ENCODE data around the gene GCHFR.
A peak's percentile ranks its signal among the peaks of the same experiment; 100 is the strongest.

Gene GCHFR

GRCh38 chr15:40773496-40773895, 9.6 kb downstream of the GCHFR start:
- in situ Hi-C loops (cut with MboI; ENCODE audit: low pct_unique_long_range_greater_than_20kb, low sequenced_read_pairs): no loop called here
- no peak for DNase-seq

GRCh38 chr15:40773902-40774301, 10.0 kb downstream of the GCHFR start:
- in situ Hi-C loops (cut with MboI; ENCODE audit: low pct_unique_long_range_greater_than_20kb, low sequenced_read_pairs): no loop called here

GRCh38 chr15:40775007-40775406, 11.1 kb downstream of the GCHFR start:
- DNase-seq: no peak
- in situ Hi-C loops (cut with MboI; ENCODE audit: low pct_unique_long_range_greater_than_20kb, low sequenced_read_pairs): no loop called here

More at GRCh38 chr15:40773902-40774301, 10.0 kb downstream of the GCHFR start:
- no peak for DNase-seq

- in situ Hi-C loops (cut with MboI; ENCODE audit: low pct_unique_long_range_greater_than_20kb, low sequenced_read_pairs): no loop called here
- no peak for DNase-seq
These were observed 12.1 kb downstream of the GCHFR start for GRCh38 chr15:40775740-40776536.

GRCh38 chr15:40776537-40777141, 12.8 kb downstream of the GCHFR start:
- in situ Hi-C loops (cut with MboI; ENCODE audit: low pct_unique_long_range_greater_than_20kb, low sequenced_read_pairs): no loop called here
- no peak for DNase-seq

GRCh38 chr15:40782609-40783227, 18.9 kb downstream of the GCHFR start:
- in situ Hi-C loops (cut with MboI; ENCODE audit: low pct_unique_long_range_greater_than_20kb, low sequenced_read_pairs): no loop called here
- DNase-seq: peak; percentile 71

- in situ Hi-C loops (cut with MboI; ENCODE audit: low pct_unique_long_range_greater_than_20kb, low sequenced_read_pairs): no loop called here
- DNase-seq: no peak
These were observed 21.3 kb downstream of the GCHFR start for GRCh38 chr15:40785164-40785563.

- in situ Hi-C loops (cut with MboI; ENCODE audit: low pct_unique_long_range_greater_than_20kb, low sequenced_read_pairs): no loop called here
- DNase-seq: no peak
These were observed 21.9 kb downstream of the GCHFR start for GRCh38 chr15:40785814-40786213.

- DNase-seq: peak; percentile 88
- in situ Hi-C loops (cut with MboI; ENCODE audit: low pct_unique_long_range_greater_than_20kb, low sequenced_read_pairs): no loop called here
These were observed 23.5 kb downstream of the GCHFR start for GRCh38 chr15:40787344-40787841.

- no peak for DNase-seq
- in situ Hi-C loops (cut with MboI; ENCODE audit: low pct_unique_long_range_greater_than_20kb, low sequenced_read_pairs): no loop called here
These were observed 24.1 kb downstream of the GCHFR start for GRCh38 chr15:40787991-40788390.

- in situ Hi-C loops (cut with MboI; ENCODE audit: low pct_unique_long_range_greater_than_20kb, low sequenced_read_pairs): no loop called here
These were observed 25.3 kb downstream of the GCHFR start for GRCh38 chr15:40789119-40789518.

GRCh38 chr15:40789999-40790398, 26.1 kb downstream of the GCHFR start:
- in situ Hi-C loops (cut with MboI; ENCODE audit: low pct_unique_long_range_greater_than_20kb, low sequenced_read_pairs): no loop called here
- DNase-seq: no peak

More at GRCh38 chr15:40789119-40789518, 25.3 kb downstream of the GCHFR start:
- DNase-seq: no peak

- in situ Hi-C loops (cut with MboI; ENCODE audit: low pct_unique_long_range_greater_than_20kb, low sequenced_read_pairs): no loop called here
- no peak for DNase-seq
These were observed 26.9 kb downstream of the GCHFR start for GRCh38 chr15:40790718-40791117.

- in situ Hi-C loops (cut with MboI; ENCODE audit: low pct_unique_long_range_greater_than_20kb, low sequenced_read_pairs): no loop called here
- no peak for DNase-seq
These were observed 28.5 kb downstream of the GCHFR start for GRCh38 chr15:40792394-40792793.

- DNase-seq: no peak
- in situ Hi-C loops (cut with MboI; ENCODE audit: low pct_unique_long_range_greater_than_20kb, low sequenced_read_pairs): no loop called here
These were observed 29.5 kb downstream of the GCHFR start for GRCh38 chr15:40793216-40793989.

GRCh38 chr15:40796041-40796440, 32.2 kb downstream of the GCHFR start:
- no peak for DNase-seq
- in situ Hi-C loops (cut with MboI; ENCODE audit: low pct_unique_long_range_greater_than_20kb, low sequenced_read_pairs): no loop called here

- DNase-seq: no peak
- in situ Hi-C loops (cut with MboI; ENCODE audit: low pct_unique_long_range_greater_than_20kb, low sequenced_read_pairs): no loop called here
These were observed 32.6 kb downstream of the GCHFR start for GRCh38 chr15:40796512-40796911.

GRCh38 chr15:40799523-40799922, 35.7 kb downstream of the GCHFR start:
- in situ Hi-C loops (cut with MboI; ENCODE audit: low pct_unique_long_range_greater_than_20kb, low sequenced_read_pairs): no loop called here
- no peak for DNase-seq

- DNase-seq: no peak
- in situ Hi-C loops (cut with MboI; ENCODE audit: low pct_unique_long_range_greater_than_20kb, low sequenced_read_pairs): no loop called here
These were observed 39.2 kb downstream of the GCHFR start for GRCh38 chr15:40803076-40803475.
